Astrocyte (in vitro differentiated cells and primary cell): ENCODE measurements around the gene PDP2. TPM values are rescaled to one million over a fixed set of nuclear protein-coding genes. Genes with fewer than 3 reads are reported as not detected.

Source experiments
- DNase-seq: peaks from one replicate; pipeline ENCODE4 v3.0.0-alpha.2; 2010; ENCODE audit warnings: low read depth
- FAIRE-seq: peaks from 2 replicates; lab custom pipeline; 2011; peaks lifted over from hg19 to GRCh38; lab: Jason Lieb, UNC
- H2AFZ ChIP-seq: 2 replicates; pipeline ENCODE4 v1.6.0; 2012; ENCODE audit warnings: low read depth, low read length, inconsistent platforms
- H3K27ac ChIP-seq: 2 replicates; pipeline ENCODE4 v1.5.1; 2011; ENCODE audit warnings: low read depth, low read length, inconsistent platforms
- H3K27me3 ChIP-seq: 2 replicates; pipeline ENCODE4 v1.6.0; 2011; ENCODE audit warnings: low read length, inconsistent platforms; ENCODE audit not compliant: insufficient read depth
- H3K36me3 ChIP-seq: 2 replicates; pipeline ENCODE4 v1.5.1; 2011; ENCODE audit warnings: low read length, inconsistent platforms; ENCODE audit not compliant: insufficient read depth
- H3K4me1 ChIP-seq: 2 replicates; pipeline ENCODE4 v1.5.1; 2011; ENCODE audit warnings: low read length, inconsistent platforms; ENCODE audit not compliant: insufficient read depth
- H3K4me2 ChIP-seq: 2 replicates; pipeline ENCODE4 v1.6.0; 2012; ENCODE audit warnings: low read length, inconsistent platforms
- H3K4me3 ChIP-seq: 2 replicates; pipeline ENCODE4 v1.5.1; 2011; ENCODE audit warnings: low read depth, mild to moderate bottlenecking, low read length, inconsistent platforms; ENCODE audit not compliant: insufficient read depth
- H3K79me2 ChIP-seq: 2 replicates; pipeline ENCODE4 v1.6.0; 2012; ENCODE audit warnings: mild to moderate bottlenecking, low read length, inconsistent platforms; ENCODE audit not compliant: insufficient read depth
- H3K9ac ChIP-seq: 2 replicates; pipeline ENCODE4 v1.6.0; 2012; ENCODE audit warnings: mild to moderate bottlenecking, low read length, inconsistent platforms
- H3K9me3 ChIP-seq: 2 replicates; pipeline ENCODE4 v1.5.1; 2012; ENCODE audit warnings: low read depth, mild to moderate bottlenecking, low read length, inconsistent platforms; ENCODE audit not compliant: insufficient read depth
- H4K20me1 ChIP-seq: 2 replicates; pipeline ENCODE4 v1.6.0; 2012; ENCODE audit warnings: low read length, inconsistent platforms; ENCODE audit not compliant: insufficient read depth
- H3K27ac Mint-ChIP-seq: one replicate; pipeline ENCODE4 v1.8.0; 2021; ENCODE audit warnings: mild to moderate bottlenecking, mixed read lengths; ENCODE audit not compliant: unreplicated experiment
- H3K27me3 Mint-ChIP-seq: one replicate; pipeline ENCODE4 v1.8.0; 2021; ENCODE audit warnings: low read depth, mixed read lengths; ENCODE audit not compliant: unreplicated experiment
- H3K36me3 Mint-ChIP-seq: one replicate; pipeline ENCODE4 v1.8.0; 2021; ENCODE audit warnings: low read depth, mixed read lengths; ENCODE audit not compliant: unreplicated experiment
- H3K4me1 Mint-ChIP-seq: one replicate; pipeline ENCODE4 v1.8.0; 2021; ENCODE audit warnings: low read depth, mixed read lengths; ENCODE audit not compliant: unreplicated experiment
- H3K4me3 Mint-ChIP-seq: one replicate; pipeline ENCODE4 v1.8.0; 2021; ENCODE audit warnings: mild to moderate bottlenecking, moderate library complexity, mixed read lengths; ENCODE audit not compliant: unreplicated experiment
- H3K9me3 Mint-ChIP-seq: one replicate; pipeline ENCODE4 v1.8.0; 2021; ENCODE audit warnings: mild to moderate bottlenecking, mixed read lengths; ENCODE audit not compliant: unreplicated experiment
- EZH2 ChIP-seq: IDR thresholded peaks from 2 replicates; pipeline ENCODE4 v1.6.1; 2012; ENCODE audit warnings: mild to moderate bottlenecking, low read length, inconsistent platforms; ENCODE audit not compliant: insufficient read depth
- total RNA-seq: library from RNA; stranded (reverse); gene quantifications from 2 replicates; pipeline ENCODE4 v1.2.1, GENCODE V29; 2021
- TF ChIP-seq, protein P1 (sequence below): IDR thresholded peaks from 2 replicates; pipeline ENCODE4 v1.5.1; 2011; ENCODE audit warnings: low read depth, mild to moderate bottlenecking, inconsistent platforms, low read length, moderate library complexity; ENCODE audit not compliant: insufficient read depth

The PDP2 gene
- total RNA-seq, 1 donor from 2014 or later: 16.8 TPM

DNA sequence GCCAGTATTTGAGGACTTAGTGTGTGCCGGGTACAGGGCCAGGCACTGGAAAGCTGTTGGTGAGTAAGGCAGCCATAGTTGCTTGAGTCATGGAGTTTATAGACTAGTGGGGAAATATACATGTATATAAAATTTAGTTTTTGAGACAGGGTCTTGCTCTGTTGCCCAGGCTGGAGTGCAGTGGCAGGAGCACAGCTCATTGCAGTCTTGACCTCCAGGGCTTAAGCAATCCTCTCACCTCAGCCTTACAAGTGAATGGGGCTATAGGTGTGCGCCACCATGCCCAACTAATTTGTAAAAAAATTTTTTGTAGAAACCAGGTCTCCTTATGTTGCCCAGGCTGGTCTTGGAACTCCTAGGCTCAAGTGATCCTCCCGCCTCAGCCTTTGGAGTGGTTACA lies 2.4 kb downstream of the PDP2 start:
- Histone ChIP-seq H3K27ac (no peak overlapping the region), H3K27me3 (no peaks in the 10 kb centered on the region), H2AFZ (no peak overlapping the region), H3K9ac (no peak overlapping the region), H3K4me2 (no peak overlapping the region), H3K36me3 (peaks cover 14% of the 10 kb centered on the region), H3K4me3 (no peak overlapping the region), H3K9me3 (no peaks in the 10 kb centered on the region), H3K4me1 (peaks cover 12% of the 10 kb centered on the region), H3K79me2 (peaks cover 23% of the 10 kb centered on the region), H4K20me1 (peaks cover 37% of the 10 kb centered on the region)
- no peak overlapping the region for H3K27ac Mint-ChIP-seq
- H3K27me3 Mint-ChIP-seq: no peaks in the 10 kb centered on the region
- no peaks in the 10 kb centered on the region for H3K9me3 Mint-ChIP-seq
- DNase-seq (no peak), FAIRE-seq (no peak)
- peaks cover 31% of the 10 kb centered on the region for H3K4me1 Mint-ChIP-seq
- H3K4me3 Mint-ChIP-seq: no peak overlapping the region
- peaks cover 11% of the 10 kb centered on the region for H3K36me3 Mint-ChIP-seq
- no peak for TF ChIP-seq EZH2
- TF ChIP-seq, protein P1, sequence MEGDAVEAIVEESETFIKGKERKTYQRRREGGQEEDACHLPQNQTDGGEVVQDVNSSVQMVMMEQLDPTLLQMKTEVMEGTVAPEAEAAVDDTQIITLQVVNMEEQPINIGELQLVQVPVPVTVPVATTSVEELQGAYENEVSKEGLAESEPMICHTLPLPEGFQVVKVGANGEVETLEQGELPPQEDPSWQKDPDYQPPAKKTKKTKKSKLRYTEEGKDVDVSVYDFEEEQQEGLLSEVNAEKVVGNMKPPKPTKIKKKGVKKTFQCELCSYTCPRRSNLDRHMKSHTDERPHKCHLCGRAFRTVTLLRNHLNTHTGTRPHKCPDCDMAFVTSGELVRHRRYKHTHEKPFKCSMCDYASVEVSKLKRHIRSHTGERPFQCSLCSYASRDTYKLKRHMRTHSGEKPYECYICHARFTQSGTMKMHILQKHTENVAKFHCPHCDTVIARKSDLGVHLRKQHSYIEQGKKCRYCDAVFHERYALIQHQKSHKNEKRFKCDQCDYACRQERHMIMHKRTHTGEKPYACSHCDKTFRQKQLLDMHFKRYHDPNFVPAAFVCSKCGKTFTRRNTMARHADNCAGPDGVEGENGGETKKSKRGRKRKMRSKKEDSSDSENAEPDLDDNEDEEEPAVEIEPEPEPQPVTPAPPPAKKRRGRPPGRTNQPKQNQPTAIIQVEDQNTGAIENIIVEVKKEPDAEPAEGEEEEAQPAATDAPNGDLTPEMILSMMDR: no peak

DNA sequence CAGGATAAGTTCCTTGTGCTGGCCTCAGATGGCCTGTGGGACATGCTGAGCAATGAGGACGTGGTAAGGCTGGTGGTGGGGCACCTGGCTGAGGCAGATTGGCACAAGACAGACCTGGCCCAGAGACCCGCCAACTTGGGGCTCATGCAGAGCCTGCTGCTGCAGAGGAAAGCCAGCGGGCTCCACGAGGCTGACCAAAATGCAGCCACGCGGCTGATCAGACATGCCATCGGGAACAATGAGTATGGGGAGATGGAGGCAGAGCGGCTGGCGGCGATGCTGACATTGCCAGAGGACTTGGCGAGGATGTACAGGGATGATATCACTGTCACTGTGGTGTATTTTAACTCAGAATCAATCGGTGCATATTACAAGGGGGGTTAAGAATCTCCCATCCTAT lies 5.2 kb downstream of the PDP2 start:
- Histone ChIP-seq H3K9ac (no peak overlapping the region), H3K9me3 (no peaks in the 10 kb centered on the region), H2AFZ (no peak overlapping the region), H3K27ac (no peak overlapping the region), H3K4me3 (no peak overlapping the region), H3K79me2 (peaks cover 23% of the 10 kb centered on the region), H3K27me3 (no peaks in the 10 kb centered on the region), H3K4me2 (no peak overlapping the region), H3K4me1 (peaks cover 7% of the 10 kb centered on the region), H4K20me1 (peaks cover 49% of the 10 kb centered on the region), H3K36me3 (peaks cover 14% of the 10 kb centered on the region)
- TF ChIP-seq, protein P1: no peak
- TF ChIP-seq EZH2: no peak
- peaks cover 13% of the 10 kb centered on the region for H3K36me3 Mint-ChIP-seq
- FAIRE-seq (no peak), DNase-seq (no peak)
- peaks cover 15% of the 10 kb centered on the region for H3K4me1 Mint-ChIP-seq
- no peaks in the 10 kb centered on the region for H3K27me3 Mint-ChIP-seq
- H3K4me3 Mint-ChIP-seq: peak overlapping the region; percentile 75
- no peak overlapping the region for H3K27ac Mint-ChIP-seq
- no peaks in the 10 kb centered on the region for H3K9me3 Mint-ChIP-seq

DNA sequence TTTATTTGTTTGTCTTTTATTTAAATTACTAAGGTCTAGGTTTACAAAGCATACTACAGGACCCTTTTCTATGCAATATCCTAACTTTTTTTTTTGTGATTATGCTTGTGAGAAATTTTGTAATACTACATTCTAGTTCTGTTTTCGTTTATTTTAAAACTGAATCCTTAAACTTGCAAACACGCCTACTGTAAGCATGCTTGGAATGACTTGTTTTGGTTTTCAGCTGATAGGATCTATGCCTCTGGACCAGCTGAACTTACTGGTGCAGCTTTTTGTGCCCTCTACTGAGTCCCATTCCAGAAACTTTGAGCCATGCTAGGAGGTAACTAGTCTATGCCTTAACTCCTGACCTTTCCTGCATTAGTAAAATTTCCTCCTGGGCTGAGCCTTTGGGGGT lies 6.0 kb downstream of the PDP2 start:
- no peak overlapping the region for H3K4me3 Mint-ChIP-seq
- TF ChIP-seq EZH2: no peak
- TF ChIP-seq, protein P1: no peak
- peaks cover 15% of the 10 kb centered on the region for H3K4me1 Mint-ChIP-seq
- no peaks in the 10 kb centered on the region for H3K9me3 ChIP-seq
- H3K9ac ChIP-seq: no peak overlapping the region
- H3K36me3 Mint-ChIP-seq: peaks cover 13% of the 10 kb centered on the region
- H3K27ac Mint-ChIP-seq: no peak overlapping the region
- no peak overlapping the region for H3K4me3 ChIP-seq
- H3K79me2 ChIP-seq: peaks cover 19% of the 10 kb centered on the region
- H3K27me3 Mint-ChIP-seq: no peaks in the 10 kb centered on the region
- H3K4me1 ChIP-seq: peaks cover 6% of the 10 kb centered on the region
- peak overlapping the region; percentile 26 for H3K4me2 ChIP-seq
- FAIRE-seq: no peak
- H3K9me3 Mint-ChIP-seq: no peaks in the 10 kb centered on the region
- no peak overlapping the region for H3K27ac ChIP-seq
- H3K27me3 ChIP-seq: no peaks in the 10 kb centered on the region
- no peak overlapping the region for H2AFZ ChIP-seq
- peaks cover 14% of the 10 kb centered on the region for H3K36me3 ChIP-seq
- no peak for DNase-seq
- peaks cover 52% of the 10 kb centered on the region for H4K20me1 ChIP-seq
